ENCODE data around the gene PPP2R5E. TPM values are rescaled to one million over a fixed set of nuclear protein-coding genes. Genes with fewer than 3 reads are reported as not detected.

The PPP2R5E gene
- total and polyA plus RNA-seq, 10 of the 15 experiments (the other 5 are each of a cell fraction or from before 2014, with no cell fraction given): 11.4 to 56.2 (median 22.7) TPM

DNA sequence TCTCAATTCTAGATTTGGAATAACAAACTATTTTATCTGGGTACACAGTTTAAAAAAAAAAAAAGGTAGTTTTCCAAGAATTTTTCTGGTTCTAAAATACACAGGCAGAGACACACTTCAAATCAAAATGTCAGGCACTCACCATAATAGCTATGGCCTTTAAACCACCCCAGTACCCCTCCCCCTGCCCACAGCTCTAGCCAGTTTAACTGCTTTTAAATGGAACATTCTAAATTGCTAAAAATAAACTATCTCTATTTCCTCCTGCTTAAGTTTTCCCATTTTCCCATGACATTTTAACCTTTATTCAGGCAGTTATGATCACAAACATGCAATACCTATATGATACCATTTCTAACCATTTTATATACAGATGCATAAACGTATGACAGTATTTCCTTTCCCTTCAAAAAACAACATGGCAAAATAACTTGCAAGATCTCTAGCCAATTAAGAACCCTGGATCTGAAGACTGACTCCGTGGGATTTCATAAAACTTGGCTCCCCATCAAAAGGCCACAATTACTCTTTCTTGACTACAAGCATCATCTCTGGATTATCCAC is 46.3 kb downstream of the PPP2R5E start:
- ATAC-seq (no peak), FAIRE-seq (no peak), DNase-seq (ENCODE audit: low read depth, low spot score) (no peak)
- Histone ChIP-seq H3K4me2 (ENCODE audit: control insufficient read depth, insufficient read depth) (no peak overlapping the region), H2AFZ (ENCODE audit: control insufficient read depth, low read depth, low read length) (no peak overlapping the region), H4K20me1 (ENCODE audit: control insufficient read depth, insufficient read depth) (no peaks in the 10 kb centered on the region), H3K27me3 (replicated peaks in 1 of 2; ENCODE audit: control insufficient read depth in 2 of 2, insufficient read depth in 2 of 2, low read length in 1 of 2) (no peaks in the 10 kb centered on the region), H3K9me3 (replicated peaks; ENCODE audit: control insufficient read depth, insufficient read depth, low read length) (no peaks in the 10 kb centered on the region; the same call in 2 of the 3 replicates), H3K79me2 (ENCODE audit: control insufficient read depth, insufficient read depth, low read length) (peaks cover 37% of the 10 kb centered on the region), H3K4me3 (no peak overlapping the region), H3K27ac (ENCODE audit: control insufficient read depth, insufficient read depth) (no peak overlapping the region), H3K36me3 (ENCODE audit: control insufficient read depth in 2 of 2, insufficient read depth in 2 of 2, low read length in 1 of 2) (no peaks in the 10 kb centered on the region; a peak in 1 of 4 replicates), H3K4me1 (ENCODE audit: control insufficient read depth, insufficient read depth, low read length) (peaks cover 7% of the 10 kb centered on the region), H3K9ac (ENCODE audit: control insufficient read depth, insufficient read depth, low read length) (no peak overlapping the region)
- ChIA-PET RAD21 (ENCODE audit: unreplicated experiment) (no interaction called here), CTCF (no interaction called here), SMC1A (ENCODE audit: uncharacterized antibody, unreplicated experiment) (interaction anchor here (0.7 to 1.4 kb wide), 2 partner anchors 10 to 274 kb away, joined by 3 to 5 read pairs; no protein-coding TSS in a partner anchor), POLR2A (no interaction called here)
- WGBS (ENCODE audit: insufficient coverage, insufficient replicate concordance, low lambda C conversion rate, missing lambda C conversion rate): 98% methylated on average over 2 of the region's 2 CpGs
- in situ Hi-C loops (cut with MboI): no loop called here
- intact Hi-C loops (cut with micrococcal nuclease; ENCODE audit: unreplicated experiment): no loop called here
- no TSS peak for BruUV-seq (replicated peaks)
- no peak for TF ChIP-seq ESRRA (IDR thresholded peaks at IDR 0.05; ENCODE audit: low read length)
- TF ChIP-seq YY1 (IDR thresholded peaks at IDR 0.05; ENCODE audit: low read depth, low read length): no peak
- TF ChIP-seq, protein P1, sequence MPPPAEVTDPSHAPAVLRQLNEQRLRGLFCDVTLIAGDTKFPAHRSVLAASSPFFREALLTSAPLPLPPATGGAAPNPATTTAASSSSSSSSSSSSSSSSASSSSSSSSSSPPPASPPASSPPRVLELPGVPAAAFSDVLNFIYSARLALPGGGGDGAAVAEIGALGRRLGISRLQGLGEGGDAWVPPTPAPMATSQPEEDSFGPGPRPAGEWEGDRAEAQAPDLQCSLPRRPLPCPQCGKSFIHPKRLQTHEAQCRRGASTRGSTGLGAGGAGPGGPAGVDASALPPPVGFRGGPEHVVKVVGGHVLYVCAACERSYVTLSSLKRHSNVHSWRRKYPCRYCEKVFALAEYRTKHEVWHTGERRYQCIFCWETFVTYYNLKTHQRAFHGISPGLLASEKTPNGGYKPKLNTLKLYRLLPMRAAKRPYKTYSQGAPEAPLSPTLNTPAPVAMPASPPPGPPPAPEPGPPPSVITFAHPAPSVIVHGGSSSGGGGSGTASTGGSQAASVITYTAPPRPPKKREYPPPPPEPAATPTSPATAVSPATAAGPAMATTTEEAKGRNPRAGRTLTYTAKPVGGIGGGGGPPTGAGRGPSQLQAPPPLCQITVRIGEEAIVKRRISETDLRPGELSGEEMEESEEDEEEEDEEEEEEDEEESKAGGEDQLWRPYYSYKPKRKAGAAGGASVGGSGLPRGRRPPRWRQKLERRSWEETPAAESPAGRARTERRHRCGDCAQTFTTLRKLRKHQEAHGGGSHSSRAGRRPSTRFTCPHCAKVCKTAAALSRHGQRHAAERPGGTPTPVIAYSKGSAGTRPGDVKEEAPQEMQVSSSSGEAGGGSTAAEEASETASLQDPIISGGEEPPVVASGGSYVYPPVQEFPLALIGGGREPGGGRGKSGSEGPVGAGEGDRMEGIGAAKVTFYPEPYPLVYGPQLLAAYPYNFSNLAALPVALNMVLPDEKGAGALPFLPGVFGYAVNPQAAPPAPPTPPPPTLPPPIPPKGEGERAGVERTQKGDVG (CRISPR knock-in tag; IDR thresholded peaks at IDR 0.05): no peak
- no peak for TF ChIP-seq YBX1 (IDR thresholded peaks at IDR 0.05)
- TF ChIP-seq, protein P2, sequence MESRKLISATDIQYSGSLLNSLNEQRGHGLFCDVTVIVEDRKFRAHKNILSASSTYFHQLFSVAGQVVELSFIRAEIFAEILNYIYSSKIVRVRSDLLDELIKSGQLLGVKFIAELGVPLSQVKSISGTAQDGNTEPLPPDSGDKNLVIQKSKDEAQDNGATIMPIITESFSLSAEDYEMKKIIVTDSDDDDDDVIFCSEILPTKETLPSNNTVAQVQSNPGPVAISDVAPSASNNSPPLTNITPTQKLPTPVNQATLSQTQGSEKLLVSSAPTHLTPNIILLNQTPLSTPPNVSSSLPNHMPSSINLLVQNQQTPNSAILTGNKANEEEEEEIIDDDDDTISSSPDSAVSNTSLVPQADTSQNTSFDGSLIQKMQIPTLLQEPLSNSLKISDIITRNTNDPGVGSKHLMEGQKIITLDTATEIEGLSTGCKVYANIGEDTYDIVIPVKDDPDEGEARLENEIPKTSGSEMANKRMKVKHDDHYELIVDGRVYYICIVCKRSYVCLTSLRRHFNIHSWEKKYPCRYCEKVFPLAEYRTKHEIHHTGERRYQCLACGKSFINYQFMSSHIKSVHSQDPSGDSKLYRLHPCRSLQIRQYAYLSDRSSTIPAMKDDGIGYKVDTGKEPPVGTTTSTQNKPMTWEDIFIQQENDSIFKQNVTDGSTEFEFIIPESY (IDR thresholded peaks at IDR 0.05): no peak
- TF ChIP-seq CBFB (IDR thresholded peaks at IDR 0.05; ENCODE audit: low read depth): no peak
- TF ChIP-seq FOXK2 (IDR thresholded peaks at IDR 0.05): no peak
- TF ChIP-seq, protein P3, sequence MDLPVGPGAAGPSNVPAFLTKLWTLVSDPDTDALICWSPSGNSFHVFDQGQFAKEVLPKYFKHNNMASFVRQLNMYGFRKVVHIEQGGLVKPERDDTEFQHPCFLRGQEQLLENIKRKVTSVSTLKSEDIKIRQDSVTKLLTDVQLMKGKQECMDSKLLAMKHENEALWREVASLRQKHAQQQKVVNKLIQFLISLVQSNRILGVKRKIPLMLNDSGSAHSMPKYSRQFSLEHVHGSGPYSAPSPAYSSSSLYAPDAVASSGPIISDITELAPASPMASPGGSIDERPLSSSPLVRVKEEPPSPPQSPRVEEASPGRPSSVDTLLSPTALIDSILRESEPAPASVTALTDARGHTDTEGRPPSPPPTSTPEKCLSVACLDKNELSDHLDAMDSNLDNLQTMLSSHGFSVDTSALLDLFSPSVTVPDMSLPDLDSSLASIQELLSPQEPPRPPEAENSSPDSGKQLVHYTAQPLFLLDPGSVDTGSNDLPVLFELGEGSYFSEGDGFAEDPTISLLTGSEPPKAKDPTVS (IDR thresholded peaks at IDR 0.05; ENCODE audit: low read depth, low read length): no peak
- no peak for TF ChIP-seq POU2F2 (IDR thresholded peaks at IDR 0.05; ENCODE audit: borderline replicate concordance, low read depth, low read length)
- TF ChIP-seq BCL11A (IDR thresholded peaks at IDR 0.05; ENCODE audit: low read depth, low read length): no peak
- TF ChIP-seq ZBED1 (IDR thresholded peaks at IDR 0.05; ENCODE audit: borderline replicate concordance): no peak
- no peak for TF ChIP-seq SMARCA5 (IDR thresholded peaks at IDR 0.05)
- TF ChIP-seq, protein P4, sequence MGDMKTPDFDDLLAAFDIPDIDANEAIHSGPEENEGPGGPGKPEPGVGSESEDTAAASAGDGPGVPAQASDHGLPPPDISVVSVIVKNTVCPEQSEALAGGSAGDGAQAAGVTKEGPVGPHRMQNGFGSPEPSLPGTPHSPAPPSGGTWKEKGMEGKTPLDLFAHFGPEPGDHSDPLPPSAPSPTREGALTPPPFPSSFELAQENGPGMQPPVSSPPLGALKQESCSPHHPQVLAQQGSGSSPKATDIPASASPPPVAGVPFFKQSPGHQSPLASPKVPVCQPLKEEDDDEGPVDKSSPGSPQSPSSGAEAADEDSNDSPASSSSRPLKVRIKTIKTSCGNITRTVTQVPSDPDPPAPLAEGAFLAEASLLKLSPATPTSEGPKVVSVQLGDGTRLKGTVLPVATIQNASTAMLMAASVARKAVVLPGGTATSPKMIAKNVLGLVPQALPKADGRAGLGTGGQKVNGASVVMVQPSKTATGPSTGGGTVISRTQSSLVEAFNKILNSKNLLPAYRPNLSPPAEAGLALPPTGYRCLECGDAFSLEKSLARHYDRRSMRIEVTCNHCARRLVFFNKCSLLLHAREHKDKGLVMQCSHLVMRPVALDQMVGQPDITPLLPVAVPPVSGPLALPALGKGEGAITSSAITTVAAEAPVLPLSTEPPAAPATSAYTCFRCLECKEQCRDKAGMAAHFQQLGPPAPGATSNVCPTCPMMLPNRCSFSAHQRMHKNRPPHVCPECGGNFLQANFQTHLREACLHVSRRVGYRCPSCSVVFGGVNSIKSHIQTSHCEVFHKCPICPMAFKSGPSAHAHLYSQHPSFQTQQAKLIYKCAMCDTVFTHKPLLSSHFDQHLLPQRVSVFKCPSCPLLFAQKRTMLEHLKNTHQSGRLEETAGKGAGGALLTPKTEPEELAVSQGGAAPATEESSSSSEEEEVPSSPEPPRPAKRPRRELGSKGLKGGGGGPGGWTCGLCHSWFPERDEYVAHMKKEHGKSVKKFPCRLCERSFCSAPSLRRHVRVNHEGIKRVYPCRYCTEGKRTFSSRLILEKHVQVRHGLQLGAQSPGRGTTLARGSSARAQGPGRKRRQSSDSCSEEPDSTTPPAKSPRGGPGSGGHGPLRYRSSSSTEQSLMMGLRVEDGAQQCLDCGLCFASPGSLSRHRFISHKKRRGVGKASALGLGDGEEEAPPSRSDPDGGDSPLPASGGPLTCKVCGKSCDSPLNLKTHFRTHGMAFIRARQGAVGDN (IDR thresholded peaks at IDR 0.05): no peak
- TF ChIP-seq CREB1 (IDR thresholded peaks at IDR 0.05; ENCODE audit: low read depth): no peak
- TF ChIP-seq MEF2B (IDR thresholded peaks at IDR 0.05; ENCODE audit: partially characterized antibody, poor library complexity, severe bottlenecking): no peak

Measured in GM12878 (cell line).